Activated CD4-positive, alpha-beta T cell treated with anti-CD3 and anti-CD28 coated beads, Interleukin-2, amount 50 U/mL, for 24 hours (primary cell): Measurements from ENCODE around the gene GALR2.

Source experiments
- DNase-seq, 2 donors: peaks; one replicate each; pipeline ENCODE4 v3.0.0-alpha.2; 2020; ENCODE audit warnings: low read depth in 1 of 2, low spot score in 1 of 2

GALR2 gene

DNA sequence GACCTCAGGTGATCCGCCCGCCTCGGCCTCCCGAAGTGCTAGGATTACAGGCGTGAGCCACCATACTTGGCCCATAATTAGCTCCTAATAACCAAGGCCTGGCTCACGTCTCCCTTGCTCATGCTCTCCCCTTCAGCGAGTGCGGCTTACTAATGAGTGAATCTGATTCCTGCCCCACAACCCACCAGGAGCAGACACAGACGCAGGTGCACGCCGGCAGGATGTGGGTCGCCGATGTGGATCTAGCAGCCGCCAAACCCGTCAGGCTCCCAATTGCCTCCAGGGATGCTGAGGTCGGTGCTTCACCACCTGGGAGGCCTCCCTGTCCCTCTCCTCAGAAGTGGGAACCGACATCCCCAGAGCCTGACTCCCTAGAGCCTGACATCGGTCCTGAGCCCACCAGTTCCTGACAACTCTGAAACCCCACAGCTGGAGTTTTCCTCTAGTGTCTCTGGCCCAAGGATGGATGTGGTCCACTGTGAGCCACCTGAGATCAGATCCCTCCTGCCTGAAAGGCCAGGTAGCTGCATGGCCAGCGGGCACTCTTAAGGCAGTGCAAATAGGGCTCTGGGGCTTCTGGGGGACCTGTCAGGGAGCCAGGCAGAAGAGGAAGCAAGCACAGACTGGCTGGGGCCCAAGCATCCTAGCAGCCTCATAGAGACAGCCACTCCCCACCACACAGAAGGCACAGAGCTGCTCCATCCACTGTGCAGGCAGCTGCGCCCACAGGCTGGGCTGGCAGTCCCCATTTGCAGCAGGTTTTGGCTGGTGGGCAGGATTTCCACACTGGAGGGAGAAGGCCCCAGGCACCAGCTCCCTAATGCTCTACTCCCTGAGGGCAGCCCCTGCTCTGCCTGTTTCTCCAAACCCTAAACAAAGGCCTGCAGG is 18.2 kb downstream of the GALR2 start:
- DNase-seq = no peak

DNA sequence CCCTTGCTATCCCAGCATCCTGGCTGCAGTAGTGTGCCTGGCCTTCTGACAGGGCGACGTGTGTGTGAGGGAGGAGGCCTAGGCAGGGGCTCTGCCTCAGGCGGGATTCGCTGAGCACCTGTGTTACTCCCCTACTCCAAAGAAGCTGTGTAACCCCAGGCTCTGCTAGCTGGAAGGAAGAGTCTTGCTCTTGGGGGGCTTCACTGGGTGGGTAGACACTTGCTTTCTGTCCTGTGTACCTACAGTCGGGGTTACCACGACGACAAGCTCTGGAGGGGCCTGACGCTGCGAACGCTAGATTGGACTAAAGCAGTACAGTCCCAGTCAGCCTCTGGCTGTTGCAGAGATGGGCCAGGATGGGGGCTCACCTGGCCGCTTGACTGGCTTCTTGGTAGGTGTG is 19.5 kb downstream of the GALR2 start:
- no peak for DNase-seq

GRCh38 chr17:76095943-76096342 is 21.4 kb downstream of the GALR2 start:
- no peak for DNase-seq

GRCh38 chr17:76097716-76098295 is 23.2 kb downstream of the GALR2 start:
- no peak for DNase-seq

DNA sequence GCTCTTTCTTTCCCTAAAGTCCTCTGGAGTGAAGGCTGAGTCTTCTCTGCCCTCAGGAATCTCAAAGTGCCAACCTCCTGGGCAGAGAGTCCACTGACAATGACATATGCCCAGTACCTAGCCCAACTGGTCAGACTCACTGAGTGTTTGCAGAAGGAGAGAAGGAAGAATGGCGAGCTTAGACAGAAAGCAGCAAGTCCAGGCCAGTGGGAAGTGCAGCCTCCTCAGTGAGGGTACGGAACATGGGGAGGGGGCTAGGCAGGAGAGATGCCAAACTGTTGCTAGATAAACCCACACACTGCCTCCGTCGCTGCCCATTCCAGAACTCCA is 28.3 kb downstream of the GALR2 start:
- DNase-seq = no peak

DNA sequence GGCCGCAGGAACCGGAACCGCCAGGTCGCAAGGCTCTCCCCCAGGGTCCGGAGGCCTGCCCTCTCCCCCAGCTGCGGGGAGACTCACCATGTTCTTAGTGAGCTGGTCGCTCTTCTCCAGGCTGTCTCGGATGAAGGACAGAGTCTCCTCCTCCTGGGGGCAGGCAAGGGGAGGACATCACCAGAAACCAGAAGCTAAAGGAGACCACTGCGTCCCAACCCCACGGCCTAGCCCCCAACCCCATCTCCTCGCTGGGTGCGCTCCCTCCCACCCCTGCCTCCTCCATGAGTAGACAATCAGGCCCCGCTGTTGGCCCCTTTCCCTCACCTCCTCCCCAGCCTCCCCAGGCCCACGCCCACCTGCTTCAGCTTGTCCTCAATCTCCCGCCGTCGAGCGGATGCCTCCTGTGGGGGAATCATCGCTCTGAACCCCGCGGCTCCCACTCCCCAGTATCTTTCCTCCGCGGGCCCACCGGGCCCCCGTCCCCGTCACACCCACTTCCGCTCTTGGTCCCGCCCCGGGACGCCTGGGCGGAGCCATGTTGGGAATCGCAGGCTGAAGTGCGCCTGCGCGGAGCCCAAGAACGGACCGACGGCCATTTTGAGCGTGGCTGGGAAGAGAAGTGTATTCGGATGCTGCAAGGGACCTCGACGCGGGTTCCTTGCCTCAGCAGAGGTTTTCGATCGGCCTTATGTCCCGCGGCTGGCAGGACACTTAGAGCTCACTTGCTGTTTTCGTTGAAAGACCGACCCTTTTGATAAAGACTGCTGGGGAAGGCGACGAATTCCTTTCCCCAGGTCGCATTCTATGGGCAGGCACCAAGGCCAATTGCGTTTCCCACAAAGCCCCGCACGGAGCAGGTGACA is 28.9 kb downstream of the GALR2 start, which contains the start of gene EXOC7:
Gene EXOC7, minus strand, starts transcription at position 514 of the 866 bp plus-strand sequence. Its CDS starts 95 bp downstream, at position 419.
- peak; percentile 89 to 91 for DNase-seq

DNA sequence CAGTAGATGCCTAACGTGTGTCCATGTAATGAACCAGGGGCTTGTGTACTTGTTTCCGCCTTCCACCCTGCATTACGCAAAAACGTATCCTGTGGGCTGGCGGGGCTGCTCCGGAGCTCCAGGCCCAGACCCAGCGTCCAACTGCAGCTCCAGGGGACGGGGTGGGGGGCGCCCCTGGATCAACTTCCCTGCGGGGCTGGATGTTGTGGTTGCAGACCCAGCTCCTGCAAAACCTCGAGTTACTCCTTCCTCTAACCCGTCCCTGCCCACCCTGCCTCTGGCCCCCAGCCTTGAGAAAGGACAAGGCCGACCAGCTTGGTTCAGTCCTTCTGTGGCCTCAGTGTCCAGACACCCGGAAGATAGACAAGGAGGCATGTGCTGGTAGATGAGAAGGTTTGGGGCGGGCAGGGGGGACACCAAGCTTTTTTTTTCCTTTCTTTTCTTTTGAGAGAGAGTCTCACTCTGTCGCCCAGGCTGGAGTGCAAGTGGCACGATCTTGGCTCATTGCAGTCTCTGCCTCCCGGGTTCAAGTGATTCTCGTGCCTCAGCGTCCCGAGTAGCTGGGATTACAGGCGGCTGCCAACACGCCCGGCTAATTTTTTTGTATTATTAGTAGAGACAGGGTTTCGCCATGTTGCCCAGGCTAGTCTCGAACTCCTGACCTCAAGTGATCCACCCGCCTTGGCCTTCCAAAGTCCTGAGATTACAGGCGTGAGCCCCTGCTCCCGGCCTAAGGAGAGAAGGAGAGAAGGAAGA is 29.7 kb downstream of the GALR2 start:
- no peak for DNase-seq

GRCh38 chr17:76104896-76105231 is 30.3 kb downstream of the GALR2 start:
- no peak for DNase-seq

GRCh38 chr17:76106703-76107102 is 32.1 kb downstream of the GALR2 start:
- DNase-seq = no peak

DNA sequence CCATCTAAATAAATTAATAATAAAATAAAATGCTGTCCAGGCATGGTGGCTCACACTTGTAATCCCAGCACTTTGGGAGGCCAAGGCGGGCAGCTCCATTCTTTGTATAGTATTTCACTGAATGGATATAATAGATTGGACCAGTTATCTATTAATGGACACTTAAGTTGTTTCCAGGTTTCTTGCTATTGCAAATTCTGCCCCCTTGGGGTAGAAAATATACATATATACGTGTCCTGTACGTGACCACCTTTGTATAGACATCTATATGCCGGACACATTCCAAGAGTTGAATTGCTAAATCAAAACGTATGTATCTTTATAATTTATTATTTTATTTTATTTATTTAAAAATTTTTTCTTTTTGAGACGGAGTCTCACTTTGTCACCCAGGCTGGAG is 32.9 kb downstream of the GALR2 start:
- DNase-seq = no peak

- no peak for DNase-seq
Measured at GRCh38 chr17:76111956-76112355, 37.4 kb downstream of the GALR2 start.

GRCh38 chr17:76115138-76115754 is 40.7 kb downstream of the GALR2 start:
- DNase-seq = no peak

DNA sequence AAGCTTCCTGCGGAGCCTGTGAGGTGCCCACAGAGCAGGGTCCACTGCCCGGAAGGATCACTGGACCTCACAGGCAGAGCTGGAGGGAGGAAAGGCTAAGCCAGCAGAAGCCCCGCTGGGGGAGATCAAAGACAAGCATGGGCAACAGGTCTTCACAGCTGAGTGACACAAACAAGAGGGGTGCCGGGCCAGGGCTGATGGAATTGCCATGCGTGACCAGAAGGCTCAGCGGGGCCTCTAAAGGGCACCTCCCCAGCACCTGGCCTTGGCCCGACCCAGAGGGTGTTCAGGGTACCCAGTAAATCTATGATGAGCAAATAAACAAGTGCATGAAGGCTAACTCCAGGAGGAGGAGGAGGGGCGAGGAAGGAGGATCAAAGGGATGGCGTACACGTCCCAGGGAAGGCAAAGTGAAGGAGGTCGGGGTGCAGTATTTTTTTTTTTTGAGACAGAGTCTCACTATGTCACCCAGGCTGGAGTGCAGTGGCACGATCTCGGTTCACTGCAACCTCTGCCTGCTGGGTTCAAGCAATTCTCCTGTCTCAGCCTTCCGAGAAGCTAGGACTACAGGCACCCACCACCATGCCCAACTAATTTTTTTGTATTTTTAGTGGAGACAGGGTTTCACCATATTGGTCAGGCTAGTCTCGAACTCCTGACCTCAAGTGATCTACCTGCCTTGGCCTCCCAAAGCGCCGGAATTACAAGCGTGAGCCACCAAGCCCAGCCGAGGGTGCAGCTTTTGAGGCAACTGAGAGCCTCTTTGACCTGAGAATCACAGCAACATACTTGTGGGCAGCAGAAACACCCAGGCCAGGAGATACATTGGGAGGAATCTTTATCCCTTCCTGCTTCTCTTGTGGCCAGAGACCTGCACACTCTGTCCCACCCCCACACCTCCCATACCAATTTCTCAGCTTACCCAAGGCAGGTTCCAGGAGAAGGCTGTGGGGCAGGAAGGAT is 45.1 kb downstream of the GALR2 start:
- DNase-seq = no peak

- no peak for DNase-seq
Measured at GRCh38 chr17:76120658-76121008, 46.1 kb downstream of the GALR2 start.

GRCh38 chr17:76121932-76122430 is 47.4 kb downstream of the GALR2 start:
- no peak for DNase-seq

DNA sequence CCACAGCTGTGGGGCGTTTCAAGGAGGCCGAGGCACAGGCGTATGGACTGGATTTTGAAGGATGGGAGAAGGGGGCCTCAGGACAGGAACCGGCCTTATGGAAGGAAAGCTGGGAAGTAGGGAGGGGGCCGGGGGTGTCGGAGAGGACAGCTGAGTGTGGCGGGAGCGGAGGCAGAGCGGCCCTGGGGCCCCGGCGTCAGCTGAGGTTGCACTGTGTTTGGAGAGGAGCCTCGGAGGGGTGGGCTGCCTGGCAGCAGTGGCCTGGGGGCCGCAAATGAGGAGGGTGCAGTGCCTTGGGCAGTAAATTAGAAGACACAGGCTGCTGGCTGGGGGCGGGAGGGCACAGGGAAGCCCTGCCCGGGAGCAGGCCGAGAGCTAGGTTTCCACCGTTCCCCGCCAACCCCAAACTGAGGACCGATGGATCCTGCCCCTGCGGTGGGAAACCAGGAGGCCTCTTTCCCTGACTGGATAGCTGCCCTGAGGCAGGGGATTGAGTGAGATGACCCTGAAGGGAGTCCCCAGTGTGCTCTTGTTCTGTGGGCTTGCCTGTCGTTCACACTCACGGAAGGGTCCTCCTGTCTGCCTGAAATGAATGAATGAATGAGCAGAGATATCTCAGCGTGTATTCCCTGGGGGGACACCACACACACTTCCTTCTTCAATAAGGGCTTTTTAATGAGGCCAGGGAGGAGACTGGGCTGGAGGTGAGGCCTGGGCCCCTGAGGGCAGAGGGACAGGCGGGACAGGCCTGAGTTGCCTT is 48.0 kb downstream of the GALR2 start:
- no peak for DNase-seq

- no peak for DNase-seq
Measured at GRCh38 chr17:76123191-76123499, 48.6 kb downstream of the GALR2 start.

- DNase-seq = no peak
Measured at GRCh38 chr17:76123749-76124581, 49.4 kb downstream of the GALR2 start.
